ENCODE data around the gene C11orf91. TPM values are rescaled to one million over a fixed set of nuclear protein-coding genes. Genes with fewer than 3 reads are reported as not detected.

Gene C11orf91
- total RNA-seq, 2 experiments from 2014 or later, result not detected

GRCh38 chr11:33725496-33725895 is 24.9 kb upstream of the C11orf91 start:
- Mint-ChIP-seq H3K9me3 (no peaks in the 10 kb centered on the region), H3K4me3 (no peak overlapping the region), H3K36me3 (ENCODE audit: low read depth) (peaks cover 8% of the 10 kb centered on the region), H3K27ac (no peak overlapping the region), H3K4me1 (ENCODE audit: low read depth) (peaks cover 41% of the 10 kb centered on the region), H3K27me3 (peaks cover 3% of the 10 kb centered on the region)
- no peak for ATAC-seq
- no peak for DNase-seq
- ChIA-PET POLR2A (interaction anchor here (1.9 kb wide), 1 partner anchor 11 kb away, joined by 4 read pairs; the partner anchor contains the start of gene CD59), CTCF (interaction anchor here (1.0 kb wide), 1 partner anchor 17 kb away, joined by 3 read pairs; no protein-coding TSS in a partner anchor)
- TF ChIP-seq, protein P1, sequence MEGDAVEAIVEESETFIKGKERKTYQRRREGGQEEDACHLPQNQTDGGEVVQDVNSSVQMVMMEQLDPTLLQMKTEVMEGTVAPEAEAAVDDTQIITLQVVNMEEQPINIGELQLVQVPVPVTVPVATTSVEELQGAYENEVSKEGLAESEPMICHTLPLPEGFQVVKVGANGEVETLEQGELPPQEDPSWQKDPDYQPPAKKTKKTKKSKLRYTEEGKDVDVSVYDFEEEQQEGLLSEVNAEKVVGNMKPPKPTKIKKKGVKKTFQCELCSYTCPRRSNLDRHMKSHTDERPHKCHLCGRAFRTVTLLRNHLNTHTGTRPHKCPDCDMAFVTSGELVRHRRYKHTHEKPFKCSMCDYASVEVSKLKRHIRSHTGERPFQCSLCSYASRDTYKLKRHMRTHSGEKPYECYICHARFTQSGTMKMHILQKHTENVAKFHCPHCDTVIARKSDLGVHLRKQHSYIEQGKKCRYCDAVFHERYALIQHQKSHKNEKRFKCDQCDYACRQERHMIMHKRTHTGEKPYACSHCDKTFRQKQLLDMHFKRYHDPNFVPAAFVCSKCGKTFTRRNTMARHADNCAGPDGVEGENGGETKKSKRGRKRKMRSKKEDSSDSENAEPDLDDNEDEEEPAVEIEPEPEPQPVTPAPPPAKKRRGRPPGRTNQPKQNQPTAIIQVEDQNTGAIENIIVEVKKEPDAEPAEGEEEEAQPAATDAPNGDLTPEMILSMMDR (IDR thresholded peaks at IDR 0.05), result no peak
- intact Hi-C loops (cut with micrococcal nuclease), result no loop called here

GRCh38 chr11:33724644-33725035 is 24.0 kb upstream of the C11orf91 start:
- H3K4me1 Mint-ChIP-seq (ENCODE audit: low read depth), result peaks cover 41% of the 10 kb centered on the region
- no peaks in the 10 kb centered on the region for H3K9me3 Mint-ChIP-seq
- TF ChIP-seq, protein P1 (IDR thresholded peaks at IDR 0.05), result no peak
- H3K36me3 Mint-ChIP-seq (ENCODE audit: low read depth), result peaks cover 13% of the 10 kb centered on the region
- intact Hi-C loops (cut with micrococcal nuclease), result no loop called here
- DNase-seq, result no peak
- CTCF ChIA-PET, result interaction anchor here (0.7 to 1.0 kb wide), 2 partner anchors 9 to 18 kb away, joined by 3 read pairs; no protein-coding TSS in a partner anchor
- H3K27ac Mint-ChIP-seq, result no peak overlapping the region
- H3K4me3 Mint-ChIP-seq, result no peak overlapping the region
- no peak for ATAC-seq
- peaks cover 3% of the 10 kb centered on the region for H3K27me3 Mint-ChIP-seq
- POLR2A ChIA-PET, result interaction anchor here (1.1 kb wide), 1 partner anchor 12 kb away, joined by 3 read pairs; the partner anchor contains the start of gene CD59

GRCh38 chr11:33723238-33723881 is 22.7 kb upstream of the C11orf91 start:
- DNase-seq, result no peak
- intact Hi-C loops (cut with micrococcal nuclease), result no loop called here
- CTCF ChIA-PET, result interaction anchor here (0.5 to 1.3 kb wide), 2 partner anchors 16 to 559 kb away, joined by 3 read pairs; no protein-coding TSS in a partner anchor
- peaks cover 38% of the 10 kb centered on the region for H3K4me1 Mint-ChIP-seq (ENCODE audit: low read depth)
- peaks cover 13% of the 10 kb centered on the region for H3K36me3 Mint-ChIP-seq (ENCODE audit: low read depth)
- peak; percentile 7 for ATAC-seq
- no peaks in the 10 kb centered on the region for H3K9me3 Mint-ChIP-seq
- TF ChIP-seq, protein P1 (IDR thresholded peaks at IDR 0.05), result no peak
- POLR2A ChIA-PET, result interaction anchor here (0.6 to 1.2 kb wide), 2 partner anchors 12 to 30 kb away, joined by 3 read pairs; no protein-coding TSS in a partner anchor
- H3K4me3 Mint-ChIP-seq, result no peak overlapping the region
- H3K27me3 Mint-ChIP-seq, result no peaks in the 10 kb centered on the region
- H3K27ac Mint-ChIP-seq, result peak overlapping the region; percentile 26

GRCh38 chr11:33722590-33723234 is 22.1 kb upstream of the C11orf91 start:
- no peak overlapping the region for H3K4me3 Mint-ChIP-seq
- peak; percentile 88 for ATAC-seq
- intact Hi-C loops (cut with micrococcal nuclease), result no loop called here
- TF ChIP-seq, protein P1 (IDR thresholded peaks at IDR 0.05), result no peak
- H3K27ac Mint-ChIP-seq, result peak overlapping the region; percentile 50
- peak; percentile 71 for DNase-seq
- ChIA-PET CTCF (interaction anchor here (1.3 kb wide), 1 partner anchor 16 kb away, joined by 3 read pairs; no protein-coding TSS in a partner anchor), POLR2A (interaction anchor here (1.2 kb wide), 1 partner anchor 12 kb away, joined by 3 read pairs; no protein-coding TSS in a partner anchor)
- no peaks in the 10 kb centered on the region for H3K27me3 Mint-ChIP-seq
- H3K36me3 Mint-ChIP-seq (ENCODE audit: low read depth), result peaks cover 13% of the 10 kb centered on the region
- peaks cover 38% of the 10 kb centered on the region for H3K4me1 Mint-ChIP-seq (ENCODE audit: low read depth)
- H3K9me3 Mint-ChIP-seq, result no peaks in the 10 kb centered on the region
